Caki2 (cell line): ENCODE results near the gene RBMS1. TPM values are rescaled to one million over a fixed set of nuclear protein-coding genes. Genes with fewer than 3 reads are reported as not detected.

Source experiments
- DNase-seq: peaks from one replicate; pipeline ENCODE4 v3.0.0-alpha.2; 2015; ENCODE audit warnings: low read depth
- in situ Hi-C: cut with HindIII; loops from 2 replicates; pipeline ENCODE4 v1.10.0; 2016; ENCODE audit warnings: low sequenced_read_pairs, low pct_unique_long_range_greater_than_20kb, mixed read lengths
- total RNA-seq: library from RNA; depleted of rRNA; stranded (reverse); fragments of >200 nt; shearing (Covaris generic); gene quantifications from 2 replicates; pipeline ENCODE4 v1.2.3, GENCODE V29; 2014; ENCODE audit warnings: low replicate concordance

RBMS1 gene
- total RNA-seq, 1 experiment from 2014 or later: 79.7 TPM

- DNase-seq: no peak
- in situ Hi-C loops: no loop called here
Observed at GRCh38 chr2:160309585-160309984, 184.0 kb downstream of the RBMS1 start.

GRCh38 chr2:160308915-160309314, 184.7 kb downstream of the RBMS1 start:
- in situ Hi-C loops: no loop called here
- no peak for DNase-seq

GRCh38 chr2:160308476-160308875, 185.1 kb downstream of the RBMS1 start:
- DNase-seq: no peak
- in situ Hi-C loops: no loop called here

GRCh38 chr2:160306985-160307384, 186.6 kb downstream of the RBMS1 start:
- DNase-seq: no peak
- in situ Hi-C loops: no loop called here

GRCh38 chr2:160305081-160305750, 188.4 kb downstream of the RBMS1 start:
- DNase-seq: no peak
- in situ Hi-C loops: no loop called here

- in situ Hi-C loops: no loop called here
- DNase-seq: no peak
Observed at GRCh38 chr2:160303527-160303926, 190.1 kb downstream of the RBMS1 start.

GRCh38 chr2:160303076-160303475, 190.5 kb downstream of the RBMS1 start:
- DNase-seq: no peak
- in situ Hi-C loops: no loop called here

- in situ Hi-C loops: no loop called here
- DNase-seq: no peak
Observed at GRCh38 chr2:160301420-160301819, 192.2 kb downstream of the RBMS1 start.

GRCh38 chr2:160300203-160300602, 193.4 kb downstream of the RBMS1 start:
- in situ Hi-C loops: no loop called here
- DNase-seq: no peak

GRCh38 chr2:160299540-160299939, 194.1 kb downstream of the RBMS1 start:
- in situ Hi-C loops: no loop called here
- no peak for DNase-seq

GRCh38 chr2:160298960-160299359, 194.6 kb downstream of the RBMS1 start:
- DNase-seq: no peak
- in situ Hi-C loops: no loop called here

- peak; percentile 25 for DNase-seq
- in situ Hi-C loops: no loop called here
Observed at GRCh38 chr2:160295519-160296207, 197.9 kb downstream of the RBMS1 start.

GRCh38 chr2:160294889-160295288, 198.7 kb downstream of the RBMS1 start:
- no peak for DNase-seq
- in situ Hi-C loops: no loop called here

GRCh38 chr2:160294339-160294803, 199.2 kb downstream of the RBMS1 start:
- in situ Hi-C loops: no loop called here
- no peak for DNase-seq

GRCh38 chr2:160293391-160294091, 200.1 kb downstream of the RBMS1 start:
- in situ Hi-C loops: no loop called here
- DNase-seq: no peak

- in situ Hi-C loops: no loop called here
- DNase-seq: no peak
Observed at GRCh38 chr2:160292225-160292624, 201.4 kb downstream of the RBMS1 start.

- DNase-seq: no peak
- in situ Hi-C loops: no loop called here
Observed at GRCh38 chr2:160291382-160291781, 202.2 kb downstream of the RBMS1 start.

GRCh38 chr2:160290598-160290997, 203.0 kb downstream of the RBMS1 start:
- in situ Hi-C loops: no loop called here
- DNase-seq: no peak

- in situ Hi-C loops: no loop called here
- DNase-seq: no peak
Observed at GRCh38 chr2:160289831-160290230, 203.8 kb downstream of the RBMS1 start.
